Diencephalon (tissue), 1 donor: Measurements from ENCODE around the gene MBD3L3. TPM values are rescaled to one million over a fixed set of nuclear protein-coding genes. Genes with fewer than 3 reads are reported as not detected.

Source experiments
- total RNA-seq: library from RNA; depleted of rRNA; stranded (reverse); fragments of >200 nt; gene quantifications from one replicate; pipeline ENCODE4 v1.2.3, GENCODE V29; 2014

The MBD3L3 gene
- total RNA-seq, result not detected

DNA sequence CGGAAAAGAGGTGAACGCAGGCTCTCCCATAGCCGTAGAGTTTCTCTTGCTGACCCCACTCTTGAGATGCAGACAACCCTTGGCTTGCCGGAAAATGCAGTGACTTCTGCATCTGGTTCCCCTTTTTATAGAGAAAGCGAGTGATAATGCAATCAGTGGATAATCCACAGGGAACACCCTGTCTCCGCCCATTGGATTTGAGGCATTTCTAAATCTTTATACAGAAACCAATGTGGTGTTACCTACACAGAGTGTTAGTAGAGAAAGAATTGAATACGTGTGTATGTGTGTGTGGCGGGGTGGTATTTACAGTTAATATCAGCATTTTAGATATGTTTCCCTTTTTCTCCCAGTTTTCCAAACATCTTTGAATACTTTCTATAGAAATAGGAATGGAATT lies at the start of gene MBD3L3:
Gene MBD3L3, minus strand, starts transcription at position 101 of the 400 bp plus-strand sequence. Its CDS starts 71 bp downstream, at position 30.

DNA sequence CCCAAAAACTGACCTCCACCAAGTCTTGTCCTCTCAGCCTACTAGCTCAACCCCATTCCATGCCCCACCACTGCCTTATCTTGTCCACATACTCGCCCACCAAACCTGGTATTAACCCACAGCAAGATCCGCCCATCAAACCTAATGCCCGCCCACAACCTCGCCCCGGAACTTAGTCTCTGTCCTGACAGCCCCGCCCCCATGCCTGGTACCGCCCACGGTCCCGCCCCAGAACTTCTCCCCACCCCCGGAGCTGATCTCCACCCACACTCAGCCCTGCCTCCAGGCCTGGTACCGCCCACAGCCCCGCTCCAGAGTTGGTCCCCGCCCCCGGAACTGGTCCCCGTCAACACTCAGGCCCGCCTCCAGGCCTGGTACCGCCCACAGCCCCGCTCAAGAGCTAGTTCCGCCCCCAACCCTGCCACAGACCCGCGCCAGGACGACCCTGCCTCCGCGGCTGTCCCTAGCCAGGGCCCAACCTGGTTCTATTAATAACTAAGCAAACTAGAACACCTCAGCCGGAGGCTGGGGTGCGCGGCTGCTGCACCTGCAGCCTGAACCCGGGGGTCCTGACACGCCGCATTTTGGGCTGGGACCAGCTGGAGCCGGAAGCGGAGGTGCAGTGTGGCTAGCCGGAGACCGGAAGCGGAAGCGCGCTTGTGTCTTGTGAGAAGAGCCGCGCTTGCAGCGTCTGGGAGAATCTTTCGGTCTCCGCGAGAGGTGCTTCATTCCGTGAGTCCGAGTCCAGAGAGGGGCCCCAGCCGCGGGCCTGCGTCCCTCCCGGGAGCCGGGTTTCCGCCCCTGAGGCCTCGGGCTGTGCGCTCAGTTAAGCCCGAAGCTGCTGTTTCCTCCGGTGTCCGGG lies 10.8 kb upstream of the MBD3L3 start, which contains the start of gene ZNF557:
Gene ZNF557, plus strand, starts transcription at position 662 of the 862 bp plus-strand sequence. CDS start 5,372 bp downstream, outside the sequence.

DNA sequence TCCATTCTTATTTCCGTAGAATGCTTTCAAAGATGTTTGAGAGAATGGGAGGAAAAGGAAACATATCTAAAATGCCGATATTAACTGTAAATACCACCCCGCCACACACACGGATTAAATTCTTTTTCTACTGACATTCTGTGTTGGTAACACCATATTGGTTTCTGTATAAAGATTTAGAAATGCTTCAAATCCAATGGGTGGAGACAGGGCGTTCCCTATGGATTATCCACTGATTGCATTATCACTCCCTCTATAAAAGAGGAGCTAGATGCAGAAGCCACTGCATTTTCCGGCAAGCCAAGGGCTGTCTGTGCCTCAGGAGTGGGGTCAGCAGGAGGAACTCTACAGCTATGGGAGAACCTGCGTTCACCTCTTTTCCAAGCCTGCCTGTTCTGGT lies 9.5 kb downstream of the MBD3L3 start, which contains the start of gene MBD3L2:
Gene MBD3L2, plus strand, starts transcription at position 301 of the 400 bp plus-strand sequence. Its CDS starts 53 bp downstream, at position 354.

DNA sequence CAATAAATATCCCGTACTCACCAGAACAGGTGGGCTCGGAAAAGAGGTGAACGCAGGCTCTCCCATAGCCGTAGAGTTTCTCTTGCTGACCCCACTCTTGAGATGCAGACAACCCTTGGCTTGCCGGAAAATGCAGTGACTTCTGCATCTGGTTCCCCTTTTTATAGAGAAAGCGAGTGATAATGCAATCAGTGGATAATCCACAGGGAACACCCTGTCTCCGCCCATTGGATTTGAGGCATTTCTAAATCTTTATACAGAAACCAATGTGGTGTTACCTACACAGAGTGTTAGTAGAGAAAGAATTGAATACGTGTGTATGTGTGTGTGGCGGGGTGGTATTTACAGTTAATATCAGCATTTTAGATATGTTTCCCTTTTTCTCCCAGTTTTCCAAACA lies 18.4 kb downstream of the MBD3L3 start, which contains the start of gene MBD3L4:
Gene MBD3L4, minus strand, starts transcription at position 101 of the 400 bp plus-strand sequence. Its CDS starts 35 bp downstream, at position 66.

DNA sequence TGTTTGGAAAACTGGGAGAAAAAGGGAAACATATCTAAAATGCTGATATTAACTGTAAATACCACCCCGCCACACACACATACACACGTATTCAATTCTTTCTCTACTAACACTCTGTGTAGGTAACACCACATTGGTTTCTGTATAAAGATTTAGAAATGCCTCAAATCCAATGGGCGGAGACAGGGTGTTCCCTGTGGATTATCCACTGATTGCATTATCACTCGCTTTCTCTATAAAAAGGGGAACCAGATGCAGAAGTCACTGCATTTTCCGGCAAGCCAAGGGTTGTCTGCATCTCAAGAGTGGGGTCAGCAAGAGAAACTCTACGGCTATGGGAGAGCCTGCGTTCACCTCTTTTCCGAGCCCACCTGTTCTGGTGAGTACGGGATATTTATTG lies 28.2 kb downstream of the MBD3L3 start, which contains the start of gene MBD3L5:
Gene MBD3L5, plus strand, starts transcription at position 301 of the 400 bp plus-strand sequence. Its CDS starts 34 bp downstream, at position 335.

DNA sequence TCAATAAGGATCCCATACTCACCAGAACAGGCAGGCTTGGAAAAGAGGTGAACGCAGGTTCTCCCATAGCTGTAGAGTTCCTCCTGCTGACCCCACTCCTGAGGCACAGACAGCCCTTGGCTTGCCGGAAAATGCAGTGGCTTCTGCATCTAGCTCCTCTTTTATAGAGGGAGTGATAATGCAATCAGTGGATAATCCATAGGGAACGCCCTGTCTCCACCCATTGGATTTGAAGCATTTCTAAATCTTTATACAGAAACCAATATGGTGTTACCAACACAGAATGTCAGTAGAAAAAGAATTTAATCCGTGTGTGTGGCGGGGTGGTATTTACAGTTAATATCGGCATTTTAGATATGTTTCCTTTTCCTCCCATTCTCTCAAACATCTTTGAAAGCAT lies 37.1 kb downstream of the MBD3L3 start, which contains the start of gene MBD3L2B:
Gene MBD3L2B, minus strand, starts transcription at position 101 of the 400 bp plus-strand sequence. Its CDS starts 34 bp downstream, at position 67.

Other genes with a start within 250 kb of the MBD3L3 start
- 0.23 TPM for gene ADGRE1, start 171.1 kb downstream of the MBD3L3 start, total RNA-seq
- gene MBD3L2B, start 37.2 kb downstream of the MBD3L3 start, total RNA-seq, result not detected
- not detected for gene MBD3L5, start 28.1 kb downstream of the MBD3L3 start, total RNA-seq
- not detected for gene MBD3L4, start 18.5 kb downstream of the MBD3L3 start, total RNA-seq
- not detected for gene MBD3L2, start 9.4 kb downstream of the MBD3L3 start, total RNA-seq
- 29.1 TPM for gene ZNF557, start 11.0 kb upstream of the MBD3L3 start, total RNA-seq
- 74.5 TPM for gene INSR, start 235.7 kb upstream of the MBD3L3 start, total RNA-seq